SK-N-SH treated with all-trans-retinoic acid at 6 μM for 48 hours (cell line): ENCODE data around the gene RUSF1.

ENCODE experiments used
- ATAC-seq: fragments of 200-7000 bp; cut with Tn5 transposase; 3 replicates; pipeline ENCODE4 v1.9.1; 2020; ENCODE audit warnings: mild to moderate bottlenecking, moderate library complexity
- ARNTL ChIP-seq: fragments of 450-650 bp; formaldehyde crosslinking; IDR thresholded peaks from 2 replicates; pipeline ENCODE4 v1.5.0; 2020; ENCODE audit warnings: low read depth, mild to moderate bottlenecking, moderate library complexity, borderline replicate concordance
- BACH2 ChIP-seq: fragments of 250-450 bp; sonication (Bioruptor Pico); IDR thresholded peaks from 2 replicates; pipeline ENCODE4 v1.9.0; 2021; ENCODE audit warnings: mild to moderate bottlenecking, borderline replicate concordance
- CSDC2 ChIP-seq: fragments of 250-450 bp; sonication (Bioruptor Pico); IDR thresholded peaks from 2 replicates; pipeline ENCODE4 v1.5.0; 2020; ENCODE audit warnings: mild to moderate bottlenecking, moderate library complexity
- ESRRG ChIP-seq: fragments of 250-450 bp; sonication (Bioruptor Pico); IDR thresholded peaks from 2 replicates; pipeline ENCODE4 v1.6.1; 2021; ENCODE audit warnings: mild to moderate bottlenecking
- GLIS3 ChIP-seq: fragments of 250-450 bp; sonication (Bioruptor Pico); IDR thresholded peaks from 2 replicates; pipeline ENCODE4 v1.5.0; 2020; ENCODE audit warnings: mild to moderate bottlenecking, moderate library complexity
- ISL1 ChIP-seq: fragments of 250-450 bp; sonication (Bioruptor Pico); IDR thresholded peaks from 2 replicates; pipeline ENCODE4 v2.1.2; 2022; ENCODE audit warnings: mild to moderate bottlenecking, moderate library complexity
- OSR1 ChIP-seq: fragments of 250-450 bp; sonication (Bioruptor Pico); IDR thresholded peaks from 2 replicates; pipeline ENCODE4 v1.8.0; 2022; ENCODE audit warnings: moderate library complexity, mild to moderate bottlenecking, inconsistent platforms
- PATZ1 ChIP-seq: fragments of 250-450 bp; sonication (Bioruptor Pico); IDR thresholded peaks from 2 replicates; pipeline ENCODE4 v1.8.0; 2020; ENCODE audit warnings: mild to moderate bottlenecking, moderate library complexity, borderline replicate concordance
- PPARA ChIP-seq: fragments of 250-450 bp; sonication (Bioruptor Pico); IDR thresholded peaks from 2 replicates; pipeline ENCODE4 v1.5.0; 2020; ENCODE audit warnings: mild to moderate bottlenecking, borderline replicate concordance
- RARB ChIP-seq: fragments of 250-450 bp; sonication (Bioruptor Pico); IDR thresholded peaks from 2 replicates; pipeline ENCODE4 v1.8.0; 2021; ENCODE audit warnings: mild to moderate bottlenecking, moderate library complexity
- SNAI2 ChIP-seq: fragments of 250-450 bp; sonication (Bioruptor Pico); IDR thresholded peaks from 2 replicates; pipeline ENCODE4 v1.5.0; 2020; ENCODE audit warnings: mild to moderate bottlenecking, moderate library complexity
- TCF4 ChIP-seq: fragments of 250-450 bp; sonication (Bioruptor Pico); IDR thresholded peaks from 2 replicates; pipeline ENCODE4 v1.8.0; 2021; ENCODE audit warnings: mild to moderate bottlenecking, moderate library complexity, borderline replicate concordance
- TOX ChIP-seq: fragments of 250-450 bp; sonication (Bioruptor Pico); IDR thresholded peaks from 2 replicates; pipeline ENCODE4 v1.8.0; 2021; ENCODE audit warnings: mild to moderate bottlenecking, moderate library complexity, borderline replicate concordance
- ZC3H10 ChIP-seq: fragments of 250-450 bp; sonication (Bioruptor Pico); IDR thresholded peaks from 2 replicates; pipeline ENCODE4 v1.5.1; 2021; ENCODE audit warnings: mild to moderate bottlenecking, moderate library complexity
- ZFP3 ChIP-seq: fragments of 250-450 bp; sonication (Bioruptor Pico); IDR thresholded peaks from 2 replicates; pipeline ENCODE4 v1.5.0; 2020; ENCODE audit warnings: mild to moderate bottlenecking, moderate library complexity
- ZFP30 ChIP-seq: fragments of 450-650 bp; formaldehyde crosslinking; IDR thresholded peaks from 2 replicates; pipeline ENCODE4 v1.5.0; 2022; ENCODE audit warnings: mild to moderate bottlenecking, moderate library complexity
- ZNF565 ChIP-seq: fragments of 450-650 bp; formaldehyde crosslinking; conservative IDR thresholded peaks from 2 replicates; pipeline ENCODE4 v1.5.0; 2020; ENCODE audit warnings: low read depth, mild to moderate bottlenecking, moderate library complexity
- ZNF70 ChIP-seq: fragments of 450-650 bp; formaldehyde crosslinking; IDR thresholded peaks from 2 replicates; pipeline ENCODE4 v1.5.0; 2020; ENCODE audit warnings: mild to moderate bottlenecking, moderate library complexity
- TF ChIP-seq, protein P1 (sequence below): fragments of 250-450 bp; sonication (Bioruptor Pico); IDR thresholded peaks from 2 replicates; pipeline ENCODE4 v1.5.0; 2020; ENCODE audit warnings: mild to moderate bottlenecking, moderate library complexity
- TF ChIP-seq, protein P2 (sequence below): fragments of 250-450 bp; sonication (Bioruptor Pico); IDR thresholded peaks from 2 replicates; pipeline ENCODE4 v1.8.0; 2021; ENCODE audit warnings: low read depth, mild to moderate bottlenecking, moderate library complexity, borderline replicate concordance

Gene RUSF1

DNA sequence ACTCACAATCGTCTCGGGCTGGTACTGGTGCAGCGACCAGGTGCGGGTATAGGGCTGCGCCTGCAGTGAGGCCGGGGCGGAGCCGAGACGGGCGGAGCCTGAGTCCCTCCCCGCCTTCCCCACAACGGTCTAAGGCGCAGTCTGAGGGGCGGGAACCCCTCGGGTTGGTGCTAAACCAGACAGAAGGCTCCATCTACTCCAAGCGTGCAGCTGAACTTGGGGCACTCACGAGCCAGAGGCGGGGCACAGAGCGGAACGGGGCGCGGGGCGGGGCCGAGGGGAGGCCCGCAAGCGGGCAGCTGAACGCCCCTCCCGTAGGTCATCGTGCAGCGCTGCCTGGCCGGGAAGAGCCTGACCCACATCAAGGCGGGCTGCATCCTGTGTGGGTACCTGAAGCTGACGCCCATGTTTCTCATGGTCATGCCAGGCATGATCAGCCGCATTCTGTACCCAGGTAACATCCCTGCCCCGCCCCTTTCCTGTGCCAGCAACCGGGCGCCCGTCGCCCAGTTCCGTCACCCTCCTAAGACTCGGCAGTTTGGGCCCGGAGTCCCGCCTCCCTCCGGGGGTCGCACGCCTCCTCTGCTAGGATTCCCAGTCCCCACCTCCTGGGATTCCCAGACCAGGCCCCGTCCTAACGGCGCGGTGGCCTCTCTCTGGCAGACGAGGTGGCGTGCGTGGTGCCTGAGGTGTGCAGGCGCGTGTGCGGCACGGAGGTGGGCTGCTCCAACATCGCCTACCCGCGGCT lies 20.3 kb downstream of the RUSF1 start:
- TF ChIP-seq ZNF70 = peak; percentile 22; the same call in 1 of the 2 replicates
- no peak for TF ChIP-seq OSR1 (CRISPR knock-in tag)
- ATAC-seq = peak; percentile 82

- ATAC-seq = no peak
- TF ChIP-seq, protein P1, sequence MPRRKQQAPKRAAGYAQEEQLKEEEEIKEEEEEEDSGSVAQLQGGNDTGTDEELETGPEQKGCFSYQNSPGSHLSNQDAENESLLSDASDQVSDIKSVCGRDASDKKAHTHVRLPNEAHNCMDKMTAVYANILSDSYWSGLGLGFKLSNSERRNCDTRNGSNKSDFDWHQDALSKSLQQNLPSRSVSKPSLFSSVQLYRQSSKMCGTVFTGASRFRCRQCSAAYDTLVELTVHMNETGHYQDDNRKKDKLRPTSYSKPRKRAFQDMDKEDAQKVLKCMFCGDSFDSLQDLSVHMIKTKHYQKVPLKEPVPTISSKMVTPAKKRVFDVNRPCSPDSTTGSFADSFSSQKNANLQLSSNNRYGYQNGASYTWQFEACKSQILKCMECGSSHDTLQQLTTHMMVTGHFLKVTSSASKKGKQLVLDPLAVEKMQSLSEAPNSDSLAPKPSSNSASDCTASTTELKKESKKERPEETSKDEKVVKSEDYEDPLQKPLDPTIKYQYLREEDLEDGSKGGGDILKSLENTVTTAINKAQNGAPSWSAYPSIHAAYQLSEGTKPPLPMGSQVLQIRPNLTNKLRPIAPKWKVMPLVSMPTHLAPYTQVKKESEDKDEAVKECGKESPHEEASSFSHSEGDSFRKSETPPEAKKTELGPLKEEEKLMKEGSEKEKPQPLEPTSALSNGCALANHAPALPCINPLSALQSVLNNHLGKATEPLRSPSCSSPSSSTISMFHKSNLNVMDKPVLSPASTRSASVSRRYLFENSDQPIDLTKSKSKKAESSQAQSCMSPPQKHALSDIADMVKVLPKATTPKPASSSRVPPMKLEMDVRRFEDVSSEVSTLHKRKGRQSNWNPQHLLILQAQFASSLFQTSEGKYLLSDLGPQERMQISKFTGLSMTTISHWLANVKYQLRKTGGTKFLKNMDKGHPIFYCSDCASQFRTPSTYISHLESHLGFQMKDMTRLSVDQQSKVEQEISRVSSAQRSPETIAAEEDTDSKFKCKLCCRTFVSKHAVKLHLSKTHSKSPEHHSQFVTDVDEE (CRISPR knock-in tag) = no peak
- TF ChIP-seq, protein P2, sequence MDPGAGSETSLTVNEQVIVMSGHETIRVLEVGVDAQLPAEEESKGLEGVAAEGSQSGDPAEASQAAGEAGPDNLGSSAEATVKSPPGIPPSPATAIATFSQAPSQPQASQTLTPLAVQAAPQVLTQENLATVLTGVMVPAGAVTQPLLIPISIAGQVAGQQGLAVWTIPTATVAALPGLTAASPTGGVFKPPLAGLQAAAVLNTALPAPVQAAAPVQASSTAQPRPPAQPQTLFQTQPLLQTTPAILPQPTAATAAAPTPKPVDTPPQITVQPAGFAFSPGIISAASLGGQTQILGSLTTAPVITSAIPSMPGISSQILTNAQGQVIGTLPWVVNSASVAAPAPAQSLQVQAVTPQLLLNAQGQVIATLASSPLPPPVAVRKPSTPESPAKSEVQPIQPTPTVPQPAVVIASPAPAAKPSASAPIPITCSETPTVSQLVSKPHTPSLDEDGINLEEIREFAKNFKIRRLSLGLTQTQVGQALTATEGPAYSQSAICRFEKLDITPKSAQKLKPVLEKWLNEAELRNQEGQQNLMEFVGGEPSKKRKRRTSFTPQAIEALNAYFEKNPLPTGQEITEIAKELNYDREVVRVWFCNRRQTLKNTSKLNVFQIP (CRISPR knock-in tag) = no peak
- TF ChIP-seq ISL1 (CRISPR knock-in tag) (no peak), TOX (no peak), ZC3H10 (CRISPR knock-in tag) (no peak), PATZ1 (CRISPR knock-in tag) (no peak), ARNTL (CRISPR knock-in tag) (no peak), OSR1 (CRISPR knock-in tag) (no peak), BACH2 (CRISPR knock-in tag) (no peak), RARB (CRISPR knock-in tag) (no peak), ESRRG (CRISPR knock-in tag) (no peak), ZNF565 (CRISPR knock-in tag) (no peak)
Measured at GRCh38 chr16:31487071-31487719, 21.0 kb downstream of the RUSF1 start.

DNA sequence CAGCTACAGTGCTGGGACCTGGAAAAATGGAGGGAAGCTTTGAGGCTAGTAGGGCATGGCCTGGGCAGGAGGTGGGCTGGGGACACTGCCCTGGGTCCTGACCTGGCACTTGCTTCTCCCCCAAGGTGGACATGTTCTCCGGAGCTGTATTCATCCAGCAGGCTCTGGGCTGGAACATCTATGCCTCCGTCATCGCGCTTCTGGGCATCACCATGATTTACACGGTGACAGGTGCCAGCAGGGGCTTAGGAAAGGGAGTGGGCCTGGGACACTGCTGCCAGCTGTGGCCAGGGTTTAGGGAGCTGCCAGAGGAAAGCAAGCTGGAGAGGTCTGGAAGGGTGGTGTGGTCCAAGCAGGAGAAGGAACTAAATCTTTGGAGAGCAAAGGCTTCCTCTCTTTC lies 22.1 kb downstream of the RUSF1 start:
- no peak for ATAC-seq
- TF ChIP-seq TOX (no peak), RARB (CRISPR knock-in tag) (no peak), TCF4 (CRISPR knock-in tag) (no peak), BACH2 (CRISPR knock-in tag) (no peak)
- TF ChIP-seq, protein P2 (CRISPR knock-in tag) = no peak

- ATAC-seq = no peak
- TF ChIP-seq TCF4 (CRISPR knock-in tag) = no peak
- no peak for TF ChIP-seq ZC3H10 (CRISPR knock-in tag)
- TF ChIP-seq ZNF70 = no peak
- TF ChIP-seq CSDC2 (CRISPR knock-in tag) = no peak
- TF ChIP-seq ISL1 (CRISPR knock-in tag) = no peak
- no peak for TF ChIP-seq PPARA (CRISPR knock-in tag)
- TF ChIP-seq ZFP3 (CRISPR knock-in tag) = no peak
- TF ChIP-seq, protein P2 (CRISPR knock-in tag) = no peak
- TF ChIP-seq SNAI2 (CRISPR knock-in tag) = no peak
- no peak for TF ChIP-seq ZFP30
- no peak for TF ChIP-seq ARNTL (CRISPR knock-in tag)
- TF ChIP-seq, protein P1 (CRISPR knock-in tag) = no peak
- no peak for TF ChIP-seq TOX
- TF ChIP-seq OSR1 (CRISPR knock-in tag) = no peak
- TF ChIP-seq GLIS3 (CRISPR knock-in tag) = no peak
Measured at GRCh38 chr16:31485571-31485970, 22.6 kb downstream of the RUSF1 start.
